VCaP (cell line): ENCODE results near the gene ATP5F1B.
A peak's percentile ranks its signal among the peaks of the same experiment; 100 is the strongest.

Experiments
- H3K27ac ChIP-seq: fragments of 450-650 bp; 2 replicates; pipeline ENCODE4 v1.5.1; 2017
- CTCF ChIP-seq: fragments of 450-650 bp; conservative IDR thresholded peaks from 2 replicates; pipeline ENCODE4 v1.5.1; 2017; ENCODE audit warnings: mild to moderate bottlenecking, moderate library complexity

Gene ATP5F1B

GRCh38 chr12:56634242-56634836 is 11.4 kb downstream of the ATP5F1B start:
- H3K27ac ChIP-seq, result peak overlapping the region; percentile 97
- no peak for TF ChIP-seq CTCF

GRCh38 chr12:56633468-56634241 is 12.1 kb downstream of the ATP5F1B start:
- no peak for TF ChIP-seq CTCF
- peak overlapping the region; percentile 97 for H3K27ac ChIP-seq

- H3K27ac ChIP-seq, result peak overlapping the region; percentile 97
These were observed 12.9 kb downstream of the ATP5F1B start for GRCh38 chr12:56632701-56633467.

GRCh38 chr12:56631790-56632700 is 13.7 kb downstream of the ATP5F1B start:
- no peak for TF ChIP-seq CTCF
- H3K27ac ChIP-seq, result peak overlapping the region; percentile 97

More at GRCh38 chr12:56632701-56633467, 12.9 kb downstream of the ATP5F1B start:
- TF ChIP-seq CTCF, result no peak

GRCh38 chr12:56630180-56630632 is 15.6 kb downstream of the ATP5F1B start, which contains the start of gene BAZ2A:
Gene BAZ2A (minus strand): TSS chr12:56630326. CDS start chr12:56617530, 12,796 bp downstream.
- TF ChIP-seq CTCF, result no peak
- H3K27ac ChIP-seq, result peak within 1 kb of the TSS; percentile 97

GRCh38 chr12:56629459-56630179 is 16.2 kb downstream of the ATP5F1B start:
- H3K27ac ChIP-seq, result peak overlapping the region; percentile 97
- TF ChIP-seq CTCF, result no peak
